Bronchial epithelial cell (primary cell): Measurements from ENCODE around the gene SEC16A. TPM values are rescaled to one million over a fixed set of nuclear protein-coding genes. Genes with fewer than 3 reads are reported as not detected.
A peak's percentile ranks its signal among the peaks of the same experiment; 100 is the strongest.

Experiments
- DNase-seq: peaks from one replicate; pipeline ENCODE4 v3.0.0-alpha.2; 2010; ENCODE audit warnings: low read depth
- FAIRE-seq: peaks from 2 replicates; lab custom pipeline; 2011; peaks lifted over from hg19 to GRCh38; lab: Jason Lieb, UNC
- H3K27me3 ChIP-seq: 2 replicates; pipeline ENCODE4 v1.5.1; 2011; ENCODE audit warnings: low read length; ENCODE audit not compliant: control insufficient read depth, insufficient read depth
- H3K36me3 ChIP-seq: 2 replicates; pipeline ENCODE4 v1.5.1; 2011; ENCODE audit warnings: low read length; ENCODE audit not compliant: control insufficient read depth, insufficient read depth
- H3K4me3 ChIP-seq: 2 replicates; pipeline ENCODE4 v1.5.1; 2011; ENCODE audit warnings: mild to moderate bottlenecking, low read depth, low read length, control low read depth
- CTCF ChIP-seq: IDR thresholded peaks from 2 replicates; pipeline ENCODE4 v1.5.1; 2011; ENCODE audit warnings: mild to moderate bottlenecking, moderate library complexity, low read length, control low read depth, inconsistent platforms; ENCODE audit not compliant: insufficient read depth, severe bottlenecking
- total RNA-seq: library from RNA; depleted of rRNA; stranded (reverse); fragments of >200 nt; gene quantifications from 2 replicates; pipeline ENCODE4 v1.2.1, GENCODE V29; 2014

SEC16A gene
- total RNA-seq, 1 donor from 2014 or later: 13.7 TPM

GRCh38 chr9:136482046-136482792 is 621 bp downstream of the SEC16A start:
- Histone ChIP-seq H3K4me3 (peak overlapping the region; percentile 80), H3K36me3 (peaks cover 4% of the 10 kb centered on the region), H3K27me3 (no peaks in the 10 kb centered on the region)
- FAIRE-seq (no peak), DNase-seq (peak; percentile 28)
- no peak for TF ChIP-seq CTCF

GRCh38 chr9:136481558-136481957 is 1.3 kb downstream of the SEC16A start:
- FAIRE-seq (no peak), DNase-seq (no peak)
- no peaks in the 10 kb centered on the region for H3K27me3 ChIP-seq
- H3K36me3 ChIP-seq: peaks cover 11% of the 10 kb centered on the region
- peak overlapping the region; percentile 80 for H3K4me3 ChIP-seq
- TF ChIP-seq CTCF: no peak

GRCh38 chr9:136476369-136477150 is 6.3 kb downstream of the SEC16A start:
- peak; percentile 52 for FAIRE-seq
- no peak for TF ChIP-seq CTCF
- Histone ChIP-seq H3K36me3 (peaks cover 46% of the 10 kb centered on the region), H3K27me3 (no peaks in the 10 kb centered on the region), H3K4me3 (no peak overlapping the region)
- no peak for DNase-seq

- H3K36me3 ChIP-seq: peaks cover 53% of the 10 kb centered on the region
- FAIRE-seq (peak; percentile 7), DNase-seq (no peak)
- H3K27me3 ChIP-seq: no peaks in the 10 kb centered on the region
- no peak overlapping the region for H3K4me3 ChIP-seq
- no peak for TF ChIP-seq CTCF
Observed at GRCh38 chr9:136474974-136475865, 7.6 kb downstream of the SEC16A start.

GRCh38 chr9:136474021-136474640 is 8.7 kb downstream of the SEC16A start:
- Histone ChIP-seq H3K4me3 (no peak overlapping the region), H3K36me3 (peaks cover 59% of the 10 kb centered on the region), H3K27me3 (no peaks in the 10 kb centered on the region)
- FAIRE-seq: no peak
- no peak for DNase-seq
- no peak for TF ChIP-seq CTCF
